Smooth muscle cell of the brain vasculature (primary cell): Measurements from ENCODE around the gene TECTA.

ENCODE experiments used
- DNase-seq: peaks from one replicate; pipeline ENCODE4 v3.0.0-alpha.2; 2012; ENCODE audit warnings: low read depth, low spot score

The TECTA gene

DNA sequence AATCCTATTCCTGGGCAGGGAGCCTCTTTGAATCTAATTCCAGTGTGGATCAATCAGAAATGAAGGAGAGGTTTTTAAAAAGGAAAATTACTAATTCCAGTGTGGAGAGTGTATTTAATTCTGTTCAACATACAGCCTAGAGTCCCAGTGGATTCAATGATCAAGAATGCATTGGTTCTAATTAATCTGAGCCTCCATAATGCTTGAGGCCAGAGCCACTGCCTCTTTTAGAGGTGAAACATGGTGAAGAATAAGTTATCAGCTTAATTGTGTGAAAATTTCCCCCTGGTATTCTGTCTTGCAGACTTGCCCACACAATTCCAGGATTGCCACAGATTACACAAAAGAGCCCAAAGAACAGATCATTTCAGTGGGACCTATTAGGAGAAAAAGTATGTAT is 87.7 kb downstream of the TECTA start:
- DNase-seq = no peak

DNA sequence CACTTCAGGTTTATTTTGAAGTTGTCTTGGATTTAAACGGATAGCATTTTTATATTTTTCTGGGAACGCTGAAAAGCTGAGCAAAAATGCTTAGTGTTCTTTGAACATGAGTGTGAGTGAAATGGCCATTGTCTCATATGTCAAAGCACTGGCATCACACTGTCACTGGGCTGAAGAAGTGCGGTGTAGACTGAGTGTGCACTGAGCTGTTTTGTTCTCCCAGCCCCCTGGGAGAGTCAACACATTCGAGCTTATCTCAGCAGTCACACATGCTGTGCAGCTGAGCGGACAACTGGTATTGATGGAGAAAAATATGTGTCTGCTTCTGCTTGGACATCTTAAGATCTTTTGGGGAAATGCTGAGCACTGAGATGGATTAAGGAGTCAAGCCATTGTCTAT is 90.8 kb downstream of the TECTA start:
- DNase-seq = no peak

DNA sequence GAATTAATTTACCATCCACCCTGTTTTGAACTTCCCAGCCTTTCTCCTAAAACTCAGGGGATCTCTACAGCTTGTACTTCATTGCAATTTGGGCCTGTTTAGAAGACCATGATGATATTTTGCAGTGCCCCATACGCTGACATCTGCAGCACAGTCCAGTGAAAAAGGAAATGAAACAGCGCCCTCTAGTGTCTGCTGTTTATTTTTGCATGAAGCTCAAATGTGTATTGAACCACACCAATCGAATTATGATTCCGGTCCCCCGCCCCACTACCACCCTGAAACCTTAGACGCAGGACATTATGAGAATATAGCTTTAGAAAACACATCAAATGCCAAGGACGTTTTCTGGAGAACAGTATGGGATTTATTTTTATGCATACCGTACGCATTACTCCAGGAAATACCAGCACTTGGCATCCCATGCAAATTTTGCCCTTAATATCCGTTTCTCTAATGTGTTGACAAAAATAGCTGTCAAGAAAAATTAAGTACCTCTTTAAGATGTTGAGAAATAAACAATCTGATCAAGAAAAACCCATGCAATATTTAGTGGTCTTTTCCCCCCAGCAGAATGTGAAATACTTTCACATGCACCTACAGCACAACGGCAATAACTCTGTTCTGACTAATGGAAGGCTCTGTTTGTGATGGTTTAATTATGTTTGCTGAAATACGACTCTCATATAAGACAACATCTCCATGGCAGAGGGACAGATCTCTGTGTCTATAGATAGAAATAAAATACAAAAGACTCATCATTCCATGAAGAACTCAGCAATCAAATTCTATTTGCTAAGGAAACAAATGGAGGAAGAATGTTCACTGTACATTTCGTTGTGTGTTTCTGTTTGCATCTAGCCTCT is 93.9 kb downstream of the TECTA start:
- peak; percentile 45 for DNase-seq

DNA sequence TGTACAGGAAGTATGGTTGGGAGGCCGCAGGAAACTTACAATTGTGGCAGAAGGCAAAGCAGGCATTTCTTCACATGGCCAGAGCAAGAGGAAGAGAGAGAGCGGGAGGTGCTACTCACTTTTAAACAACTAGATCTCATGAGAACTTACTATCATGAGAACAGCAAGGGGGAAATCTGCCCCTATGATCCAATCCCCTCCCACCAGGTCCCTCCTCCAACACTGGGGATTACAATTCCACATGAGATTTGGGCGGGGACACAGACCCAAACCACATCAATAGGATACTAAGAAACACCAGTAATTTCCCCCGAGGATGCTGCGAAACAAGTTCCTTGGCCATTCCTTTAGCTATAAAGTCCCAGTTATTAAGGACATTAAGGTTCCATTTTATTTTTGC is 97.4 kb downstream of the TECTA start:
- no peak for DNase-seq

DNA sequence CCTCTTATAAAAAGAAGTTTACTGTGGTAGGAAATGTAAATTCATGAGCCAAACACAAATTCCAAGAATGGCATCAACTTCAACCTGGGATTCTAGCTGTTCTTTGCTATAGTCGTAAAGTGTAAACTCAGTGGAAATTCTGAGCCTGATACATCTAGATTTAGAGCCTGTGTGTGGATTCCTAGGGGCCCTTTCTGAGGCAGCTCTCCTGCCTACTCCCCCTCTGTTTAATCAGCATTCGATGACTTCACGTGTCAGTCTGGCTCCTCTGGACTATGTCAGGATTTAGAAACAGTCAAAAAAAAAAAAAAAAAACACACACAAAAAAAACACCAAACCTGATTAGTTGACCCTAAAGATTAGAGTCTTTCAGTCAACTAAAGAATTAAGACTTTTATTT is 98.5 kb downstream of the TECTA start:
- DNase-seq = no peak

DNA sequence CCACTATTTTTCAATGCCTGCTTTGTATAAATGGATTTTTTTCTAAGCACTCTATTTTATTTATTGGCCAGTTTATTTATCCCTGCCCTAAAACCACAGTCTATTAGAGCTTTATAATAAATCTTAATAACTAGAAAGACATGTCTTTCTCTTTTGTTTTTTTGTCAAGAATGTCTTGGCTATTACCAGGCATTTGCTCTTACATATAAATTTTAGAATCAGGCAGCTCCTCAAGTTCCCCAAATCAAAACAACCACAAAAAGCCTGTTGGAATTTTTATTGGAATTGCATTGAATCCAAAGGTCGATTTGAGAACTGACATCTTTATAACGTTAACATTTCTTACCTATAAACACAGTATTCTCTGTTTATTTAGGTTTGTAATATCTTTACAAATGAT is 105.8 kb downstream of the TECTA start:
- no peak for DNase-seq

DNA sequence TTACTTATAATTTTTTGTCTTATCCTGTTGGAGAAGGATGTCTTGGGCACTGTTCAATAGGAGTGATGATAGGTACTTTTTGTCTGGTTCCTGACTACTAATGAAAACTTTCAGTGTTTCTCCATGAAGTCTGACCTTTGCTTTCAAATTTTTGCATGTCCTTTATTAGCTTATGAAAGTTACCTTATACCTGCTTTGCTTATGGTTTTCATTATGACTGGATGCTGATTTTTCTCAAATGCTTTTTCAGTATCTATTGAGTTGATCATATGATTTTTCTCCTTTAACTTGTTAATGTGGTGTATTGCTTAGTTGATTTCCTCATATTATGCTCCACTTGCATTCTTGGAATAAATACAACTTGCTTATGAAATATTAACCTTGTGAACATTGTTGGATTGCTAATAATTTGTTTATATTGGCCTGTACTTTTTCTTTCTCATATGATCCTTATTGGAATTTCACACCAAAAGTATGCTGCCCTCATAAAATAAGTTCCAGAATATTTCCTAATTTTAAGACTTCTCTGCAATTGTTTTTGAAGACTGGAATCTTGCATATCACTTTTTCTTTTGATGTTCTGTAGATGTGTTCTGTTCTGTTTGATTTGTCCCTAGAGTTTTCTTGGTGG is 106.6 kb downstream of the TECTA start:
- DNase-seq = no peak

DNA sequence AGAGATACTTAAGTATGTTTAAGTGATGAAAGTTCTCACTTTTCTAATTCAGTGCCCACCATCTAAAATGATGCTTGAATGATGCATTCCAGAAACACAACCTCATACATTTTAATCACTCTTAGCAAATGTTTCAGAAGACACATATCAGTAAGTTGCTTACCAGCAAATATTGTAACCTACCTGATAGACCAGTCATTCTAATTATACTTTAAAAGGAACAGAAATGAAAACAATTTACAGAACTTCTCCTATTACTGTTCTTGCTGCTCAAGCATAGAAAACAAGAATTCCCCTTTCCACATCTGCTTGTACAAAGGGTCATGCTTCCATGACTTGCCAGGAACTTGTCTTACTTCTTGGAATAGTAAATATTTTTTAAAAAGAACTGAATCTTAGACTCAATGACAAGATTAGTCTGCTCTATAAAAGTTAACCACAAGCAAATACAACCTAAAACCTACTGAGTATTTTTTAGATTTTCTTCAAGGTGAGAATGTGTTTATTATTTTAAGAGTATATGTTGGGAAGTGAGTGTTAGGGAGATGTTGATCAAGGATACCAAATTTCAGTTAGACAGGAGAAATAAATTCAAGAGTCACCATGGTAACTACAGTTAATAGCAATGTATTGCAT is 109.5 kb downstream of the TECTA start:
- no peak for DNase-seq

DNA sequence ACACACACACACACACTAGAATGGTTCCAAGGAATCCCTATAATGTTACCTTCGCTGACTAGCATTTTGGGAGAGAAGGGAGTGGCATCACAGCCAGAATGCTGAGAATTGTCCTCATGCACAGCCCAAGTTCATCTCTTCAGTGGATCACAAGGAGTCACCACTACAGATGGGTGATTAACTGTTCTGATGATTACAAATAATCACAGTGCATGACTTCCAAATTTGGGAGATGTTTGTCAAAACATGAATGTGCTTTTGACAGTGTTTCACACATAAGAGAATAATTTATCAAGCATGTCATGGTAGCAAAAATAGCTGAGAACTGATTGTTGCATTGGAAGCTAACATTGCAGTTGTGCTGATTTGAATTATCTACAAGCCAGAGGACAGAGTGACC is 110.6 kb downstream of the TECTA start:
- no peak for DNase-seq

DNA sequence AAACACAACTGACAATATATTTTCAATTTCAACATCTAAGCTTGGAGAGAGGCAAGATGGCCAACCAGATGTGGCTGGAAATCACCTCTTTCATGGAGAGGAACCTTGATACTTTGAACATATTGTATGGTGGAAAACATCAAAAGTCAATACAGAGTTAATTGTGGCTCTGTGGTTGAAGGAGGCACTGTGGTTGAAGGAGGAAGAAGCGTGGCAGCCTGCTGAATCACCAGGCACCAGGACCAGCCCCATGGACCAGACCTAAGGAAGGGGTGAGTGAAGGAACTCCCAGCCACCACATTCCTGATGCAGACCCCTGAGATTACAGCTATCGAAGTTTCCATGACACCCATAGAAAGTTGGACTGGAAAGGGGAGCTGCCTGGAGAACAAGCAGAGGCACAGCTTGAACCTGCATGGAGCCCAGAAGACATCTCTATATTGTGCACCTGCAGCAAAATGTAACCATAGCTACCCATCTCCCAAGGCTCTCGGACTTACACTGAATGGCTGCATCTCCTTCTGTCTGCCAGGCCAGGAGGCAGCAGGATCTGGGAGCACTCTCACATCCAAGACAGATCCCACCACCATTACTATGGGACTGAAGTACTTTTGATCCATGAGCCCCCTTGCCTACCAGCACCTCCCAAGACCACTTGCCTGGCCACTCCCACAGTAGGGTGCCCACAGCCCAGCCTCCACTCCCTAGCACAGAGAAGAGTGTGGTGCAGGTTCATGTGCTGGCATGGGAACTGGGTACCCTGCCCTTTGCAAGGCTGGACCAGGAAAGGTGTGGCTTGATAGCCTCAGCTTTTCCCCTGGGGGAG is 111.7 kb downstream of the TECTA start:
- no peak for DNase-seq

DNA sequence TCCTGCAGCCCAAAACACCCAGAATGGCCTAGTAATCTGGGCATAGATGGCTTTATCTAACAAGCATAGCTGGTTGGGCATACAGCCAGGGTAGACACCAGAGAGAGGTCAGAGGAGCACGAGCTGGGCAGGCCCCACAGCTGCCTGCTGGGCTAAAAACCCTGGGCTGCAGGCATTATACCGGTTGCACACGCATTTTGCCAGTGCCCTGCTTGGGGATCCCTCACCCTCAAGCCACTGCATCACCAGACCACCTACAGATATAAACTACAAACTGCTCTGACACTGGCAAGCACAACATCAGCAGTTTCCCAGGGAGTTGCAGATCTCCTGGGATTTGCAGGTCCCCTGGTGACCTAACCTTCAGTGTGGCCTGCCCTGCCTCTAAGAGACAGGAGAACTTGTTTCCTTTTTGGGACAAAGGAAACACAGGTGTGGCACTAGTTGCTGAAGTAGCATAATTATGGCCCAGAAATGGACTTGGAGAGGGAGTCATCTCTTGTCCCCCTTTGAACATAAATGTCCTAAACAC is 112.4 kb downstream of the TECTA start:
- no peak for DNase-seq

DNA sequence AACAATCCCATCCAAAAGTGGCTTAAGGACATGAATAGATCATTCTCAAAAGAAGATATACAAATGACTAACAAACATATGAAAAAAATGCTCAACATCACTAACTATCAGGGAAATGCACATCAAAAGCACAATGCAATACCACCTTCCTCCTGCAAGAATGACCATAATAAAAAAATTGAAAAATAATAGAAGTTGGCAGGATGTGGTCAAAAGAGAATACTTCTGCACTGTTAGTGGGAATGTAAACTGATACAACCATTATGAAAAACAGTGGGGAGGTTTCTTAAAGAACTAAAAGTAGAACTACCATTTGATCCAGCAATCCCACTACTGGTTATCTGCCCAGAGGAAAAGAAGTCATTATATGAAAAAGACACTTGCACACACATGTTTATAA is 113.8 kb downstream of the TECTA start:
- no peak for DNase-seq

DNA sequence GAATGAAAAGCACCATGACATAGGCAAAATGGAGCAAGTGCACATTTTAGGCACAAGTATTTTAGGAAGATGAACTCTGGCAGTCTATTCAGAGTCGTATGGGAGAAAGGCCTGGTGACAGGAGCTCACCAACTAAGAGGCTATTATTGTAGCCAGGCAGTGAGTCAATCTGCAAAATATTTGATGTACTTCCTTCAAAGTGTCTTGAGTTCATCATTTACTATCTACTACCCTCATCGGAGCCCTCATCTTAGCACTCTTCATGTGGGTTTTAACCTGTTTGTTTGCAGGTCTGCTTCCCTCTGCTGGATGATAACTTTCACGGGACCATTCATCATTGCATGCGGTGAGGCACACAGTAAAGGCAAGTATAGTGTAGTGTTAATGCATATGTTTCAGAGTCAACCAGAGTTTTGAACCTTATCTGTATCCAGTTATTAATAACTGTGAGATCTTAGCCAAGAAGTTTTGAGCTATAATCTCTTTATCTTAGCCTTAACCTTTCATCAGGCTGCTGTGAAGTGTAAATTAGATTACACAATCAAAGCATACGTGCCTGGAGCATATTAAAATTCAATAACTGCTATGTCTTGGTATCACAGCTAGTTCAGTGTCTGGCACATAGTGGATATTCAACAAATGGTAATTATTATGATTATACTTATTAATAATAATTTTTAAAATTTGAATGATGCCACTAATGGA is 120.6 kb downstream of the TECTA start:
- DNase-seq = no peak

DNA sequence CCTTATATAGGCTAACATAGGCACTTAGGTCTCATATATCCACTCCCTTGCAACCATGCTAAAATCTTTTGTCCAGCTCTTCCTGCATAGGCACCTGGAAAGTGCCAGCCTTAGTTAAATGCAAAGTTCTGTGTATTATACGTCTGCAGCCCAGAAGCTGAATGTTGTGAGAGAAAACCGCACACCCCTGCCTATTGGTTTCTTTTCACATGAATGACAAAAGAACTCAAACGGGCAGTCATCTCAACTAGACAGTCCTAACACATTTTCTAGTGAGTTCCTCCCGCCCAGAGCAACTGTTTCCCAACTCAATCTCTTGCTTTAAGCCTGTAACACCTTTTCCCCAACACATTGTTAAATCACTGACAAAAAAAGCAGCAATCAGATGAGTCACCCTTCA is 122.1 kb downstream of the TECTA start:
- no peak for DNase-seq

DNA sequence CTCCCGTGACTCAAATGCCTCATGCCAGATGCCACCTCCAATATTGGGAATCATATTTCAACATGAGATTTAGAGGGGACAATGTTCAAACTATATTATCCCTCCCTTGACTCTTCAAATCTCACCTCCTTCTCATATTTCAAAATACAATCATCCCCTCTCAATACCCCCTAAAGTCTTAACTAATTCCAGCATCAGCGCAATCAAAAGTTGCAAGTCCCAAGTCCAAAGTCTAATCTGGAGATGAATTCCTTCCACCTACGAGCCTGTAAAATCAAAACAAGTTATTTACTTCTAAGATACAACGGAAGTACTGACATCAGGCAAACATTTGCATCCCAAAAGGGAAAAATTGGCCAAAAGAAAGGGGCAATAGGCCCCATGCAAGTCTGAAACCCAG is 124.3 kb downstream of the TECTA start:
- no peak for DNase-seq

DNA sequence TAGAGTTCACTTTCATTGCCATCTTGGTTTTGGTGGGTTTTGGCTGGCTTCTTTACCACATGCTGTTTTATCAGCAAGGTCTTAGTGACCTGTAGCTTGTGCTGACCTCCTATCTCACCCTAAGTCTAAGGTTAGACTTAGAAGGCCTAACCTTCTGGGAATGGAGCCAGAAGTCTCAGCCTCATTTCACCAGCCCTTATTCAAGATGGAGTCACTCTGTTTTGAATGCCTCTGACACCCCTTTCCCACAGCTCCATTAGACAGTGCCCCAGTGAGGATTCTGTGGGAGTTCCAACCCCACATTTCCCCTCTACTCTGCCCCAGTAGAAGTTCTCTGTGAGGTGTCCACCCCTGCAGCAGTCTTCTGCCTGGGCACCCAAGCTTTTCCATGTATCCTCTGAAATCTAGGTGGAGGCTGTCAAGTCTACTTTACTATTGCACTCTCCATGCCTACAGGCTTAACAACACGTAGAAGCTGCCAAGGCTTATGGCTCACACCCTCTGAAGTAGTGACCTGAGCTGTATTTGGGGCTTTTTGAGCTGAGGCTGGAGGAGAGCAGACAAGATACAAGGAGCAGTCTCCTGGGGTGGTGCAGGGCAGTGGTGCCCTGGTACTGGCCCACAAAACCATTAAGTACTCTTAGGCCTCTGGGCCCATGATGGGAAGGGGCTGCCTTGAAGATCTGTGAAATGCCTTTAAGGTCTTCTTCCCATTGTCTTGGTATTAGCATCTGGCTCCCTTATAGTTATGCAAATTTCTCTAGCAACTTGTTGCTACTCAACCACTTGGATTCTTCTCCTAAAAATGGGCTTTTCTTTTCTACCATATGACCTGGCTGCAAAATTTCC is 125.6 kb downstream of the TECTA start:
- DNase-seq = no peak

DNA sequence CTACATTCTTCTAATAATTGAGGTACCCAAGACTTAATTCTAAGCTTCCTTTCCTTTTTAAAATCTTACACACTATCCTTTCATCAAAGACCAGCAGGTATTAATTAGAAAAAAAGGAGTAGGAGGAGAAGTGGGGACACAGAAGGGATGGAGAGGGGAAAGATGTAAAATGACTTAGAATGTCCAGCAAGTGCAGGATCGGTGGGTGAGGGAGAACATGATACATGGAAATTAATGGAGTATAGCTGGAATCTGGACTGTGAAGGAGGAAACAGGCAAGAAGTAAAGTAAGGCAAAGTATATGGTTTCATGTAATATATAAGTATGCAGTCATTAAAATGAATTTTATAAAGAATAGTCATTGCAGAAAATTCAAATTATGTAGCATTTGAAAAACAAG is 127.8 kb downstream of the TECTA start:
- DNase-seq = no peak

DNA sequence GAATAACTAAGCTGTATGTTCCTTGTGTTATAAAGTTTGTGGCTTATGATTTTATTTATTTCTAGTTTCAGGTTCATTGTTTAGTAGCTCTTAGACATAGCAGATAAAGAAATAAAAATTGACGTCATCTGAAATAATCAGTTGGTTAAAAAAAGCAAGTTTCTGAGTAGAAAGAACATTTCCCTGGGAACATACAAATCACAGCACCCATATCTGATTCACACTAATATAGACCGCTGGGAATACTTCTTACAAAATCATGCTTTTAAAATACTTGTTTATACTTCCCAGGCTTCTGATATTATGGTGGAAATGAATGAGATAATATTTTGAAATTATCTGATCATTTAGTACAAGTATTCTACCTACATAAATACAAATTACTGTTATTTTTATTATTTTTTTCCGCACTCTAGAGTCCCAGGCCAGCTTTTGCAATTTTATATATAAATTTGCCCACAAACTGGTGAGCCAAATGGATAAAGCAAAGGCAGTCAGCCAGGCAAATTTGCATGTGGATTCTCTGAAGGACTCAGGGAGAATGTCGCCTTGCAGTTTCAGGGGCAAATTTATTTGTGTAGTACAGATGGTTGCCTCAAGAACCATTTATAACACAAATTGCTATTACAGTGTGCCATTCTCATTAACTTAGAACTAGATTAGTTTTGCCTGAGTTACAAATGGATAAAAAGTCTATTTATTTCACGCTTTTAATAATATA is 128.6 kb downstream of the TECTA start:
- no peak for DNase-seq

DNA sequence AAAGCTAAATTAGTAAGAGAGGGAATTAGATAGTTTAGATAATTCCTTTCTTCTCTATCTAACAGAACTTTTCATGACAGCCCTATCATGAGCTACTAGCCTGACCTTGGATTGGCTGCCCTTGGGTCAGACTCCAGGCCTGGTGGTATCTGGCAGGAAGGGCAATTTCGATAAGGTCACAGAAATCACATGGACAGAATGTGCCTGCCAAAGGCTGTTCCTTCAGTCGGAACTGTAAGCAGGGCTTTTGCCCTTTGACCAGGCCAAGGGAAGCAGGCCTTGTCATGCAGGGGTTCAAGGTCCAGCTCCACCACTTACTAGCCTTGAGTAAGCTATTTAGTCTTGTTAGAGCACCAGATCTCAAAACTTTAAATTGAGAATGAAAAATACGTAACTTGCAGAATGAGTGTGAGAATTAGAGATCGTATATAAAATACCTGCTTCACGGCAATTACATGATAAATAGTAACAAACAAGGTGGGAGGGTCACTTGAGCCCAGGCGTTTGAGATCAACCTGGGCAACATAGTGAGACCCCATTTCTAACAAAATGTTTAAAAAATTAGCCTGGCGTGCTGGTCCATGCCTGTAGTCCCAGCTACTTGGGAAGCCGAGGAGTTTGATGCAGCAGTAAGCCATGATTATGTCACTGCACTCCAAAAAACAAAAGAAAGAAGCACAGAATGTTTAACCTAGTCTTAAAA is 130.7 kb downstream of the TECTA start:
- no peak for DNase-seq
